Measurements from ENCODE around the gene SLC22A17. TPM values are rescaled to one million over a fixed set of nuclear protein-coding genes. Genes with fewer than 3 reads are reported as not detected.
A peak's percentile ranks its signal among the peaks of the same experiment; 100 is the strongest.

The SLC22A17 gene
- total and polyA plus RNA-seq, 9 of the 15 experiments (the other 6 are each of a cell fraction or from before 2014, with no cell fraction given) = 0.07 to 0.09 TPM; not detected in 7

- peak; percentile 89; the same call in 1 of the 2 replicates for TF ChIP-seq ZBTB1 (CRISPR knock-in tag; IDR thresholded peaks at IDR 0.05; ENCODE audit: borderline replicate concordance, low read depth)
- TF ChIP-seq MEIS2 (IDR thresholded peaks at IDR 0.05; ENCODE audit: partially characterized antibody) = no peak
- TF ChIP-seq ZNF444 (CRISPR knock-in tag; IDR thresholded peaks at IDR 0.05) = no peak
- TF ChIP-seq PHB (CRISPR knock-in tag; IDR thresholded peaks at IDR 0.05) = 0 out of 2 replicates have a peak, but pooled peaks have one; percentile 59
- no peak for TF ChIP-seq NBN (IDR thresholded peaks at IDR 0.05; ENCODE audit: low read depth)
- TF ChIP-seq ZNF699 (CRISPR knock-in tag; IDR thresholded peaks at IDR 0.05; ENCODE audit: insufficient replicate concordance) = no peak
- TF ChIP-seq HNRNPH1 (optimal IDR thresholded peaks at IDR 0.05; ENCODE audit: low read depth, low read length) = no peak
- peak; percentile 68 to 76 for TF ChIP-seq NRF1 (conservative IDR thresholded peaks at IDR 0.05 in 1 of 2, IDR thresholded peaks at IDR 0.05 in 1 of 2)
- TF ChIP-seq MYBL2 (IDR thresholded peaks at IDR 0.05; ENCODE audit: low read depth) = no peak
- TF ChIP-seq MYBL2 (CRISPR knock-in tag; IDR thresholded peaks at IDR 0.05; ENCODE audit: borderline replicate concordance) = no peak
- no peak for TF ChIP-seq ZFPM2 (CRISPR knock-in tag; IDR thresholded peaks at IDR 0.05)
- no peak for TF ChIP-seq ARID3A (IDR thresholded peaks at IDR 0.05; ENCODE audit: borderline replicate concordance, low read depth, low read length)
- TF ChIP-seq ZNF445 (CRISPR knock-in tag; IDR thresholded peaks at IDR 0.05; ENCODE audit: low read depth) = no peak
- TF ChIP-seq E2F3 (CRISPR knock-in tag; IDR thresholded peaks at IDR 0.05) = peak; percentile 87
- peak in 1 of 2 experiments; percentile 48; a peak in 2 of 4 replicates for TF ChIP-seq UBTF (IDR thresholded peaks at IDR 0.05; ENCODE audit: borderline replicate concordance in 1 of 2, low read depth in 2 of 2, low read length in 2 of 2)
- peak; percentile 46 for TF ChIP-seq CHD1 (IDR thresholded peaks at IDR 0.05; ENCODE audit: low read length)
- no peak for TF ChIP-seq CREB3 (tag; conservative IDR thresholded peaks at IDR 0.05; ENCODE audit: low read depth)
- TF ChIP-seq ARID1B (IDR thresholded peaks at IDR 0.05) = no peak; the same call in 1 of the 2 replicates
- TF ChIP-seq PURB (CRISPR knock-in tag; IDR thresholded peaks at IDR 0.05; ENCODE audit: low read depth) = no peak
- no peak for TF ChIP-seq CSDE1 (IDR thresholded peaks at IDR 0.05)
- TF ChIP-seq IRF1 (CRISPR knock-in tag; IDR thresholded peaks at IDR 0.05; ENCODE audit: borderline replicate concordance) = no peak
Observed at GRCh38 chr14:23302290-23303225, 50.1 kb downstream of the SLC22A17 start, which contains the start of gene PPP1R3E (continued).
